Parathyroid adenoma (tissue), 2 donors: Measurements from ENCODE around the gene CPA1.
A peak's percentile ranks its signal among the peaks of the same experiment; 100 is the strongest.

ENCODE experiments used
- H2AFZ ChIP-seq: fragments of 300-600 bp; sonication (generic); one replicate; pipeline ENCODE4 v1.7.0; 2017; ENCODE audit warnings: antibody characterized with exemption, mild to moderate bottlenecking
- H3K27ac ChIP-seq: fragments of 300-600 bp; sonication (generic); one replicate; pipeline ENCODE4 v1.7.0; 2017
- H3K27me3 ChIP-seq: fragments of 300-600 bp; sonication (generic); one replicate; pipeline ENCODE4 v1.7.0; 2017; ENCODE audit warnings: low read length; ENCODE audit not compliant: control insufficient read depth, insufficient read depth
- H3K36me3 ChIP-seq: fragments of 300-600 bp; sonication (generic); one replicate; pipeline ENCODE4 v1.7.0; 2017; ENCODE audit warnings: low read length; ENCODE audit not compliant: control insufficient read depth, insufficient read depth
- H3K4me1 ChIP-seq: fragments of 300-600 bp; sonication (generic); one replicate; pipeline ENCODE4 v1.7.0; 2017; ENCODE audit warnings: control low read depth
- H3K4me2 ChIP-seq: fragments of 300-600 bp; sonication (generic); one replicate; pipeline ENCODE4 v1.7.0; 2017; ENCODE audit warnings: low read length
- H3K4me3 ChIP-seq: fragments of 300-600 bp; sonication (generic); one replicate; pipeline ENCODE4 v1.7.0; 2017; ENCODE audit warnings: low read depth, low read length
- H3K79me2 ChIP-seq: fragments of 300-600 bp; sonication (generic); one replicate; pipeline ENCODE4 v1.7.0; 2017; ENCODE audit warnings: control low read depth
- H3K9ac ChIP-seq: fragments of 300-600 bp; sonication (generic); one replicate; pipeline ENCODE4 v1.7.0; 2017; ENCODE audit warnings: mild to moderate bottlenecking
- H3K9me3 ChIP-seq: fragments of 300-600 bp; sonication (generic); one replicate; pipeline ENCODE4 v1.7.0; 2017; ENCODE audit warnings: low read length; ENCODE audit not compliant: control insufficient read depth
- CTCF ChIP-seq: fragments of 300-600 bp; sonication (generic); IDR thresholded peaks from one replicate; pipeline ENCODE4 v1.7.0; 2017; ENCODE audit warnings: antibody characterized with exemption, mild to moderate bottlenecking
- donor health status: primary hyperparathyroidism.

The CPA1 gene

GRCh38 chr7:130337410-130337971, 42.8 kb upstream of the CPA1 start:
- H3K4me3 ChIP-seq, result no peak overlapping the region
- no peak overlapping the region for H3K9ac ChIP-seq
- no peak overlapping the region for H3K27ac ChIP-seq
- peaks cover 2% of the 10 kb centered on the region for H3K4me1 ChIP-seq
- no peak overlapping the region for H3K4me2 ChIP-seq
- TF ChIP-seq CTCF, result no peak
- H3K36me3 ChIP-seq, result no peaks in the 10 kb centered on the region
- H3K9me3 ChIP-seq, result no peaks in the 10 kb centered on the region
- H3K79me2 ChIP-seq, result no peaks in the 10 kb centered on the region
- no peaks in the 10 kb centered on the region for H3K27me3 ChIP-seq
- no peak overlapping the region for H2AFZ ChIP-seq

DNA sequence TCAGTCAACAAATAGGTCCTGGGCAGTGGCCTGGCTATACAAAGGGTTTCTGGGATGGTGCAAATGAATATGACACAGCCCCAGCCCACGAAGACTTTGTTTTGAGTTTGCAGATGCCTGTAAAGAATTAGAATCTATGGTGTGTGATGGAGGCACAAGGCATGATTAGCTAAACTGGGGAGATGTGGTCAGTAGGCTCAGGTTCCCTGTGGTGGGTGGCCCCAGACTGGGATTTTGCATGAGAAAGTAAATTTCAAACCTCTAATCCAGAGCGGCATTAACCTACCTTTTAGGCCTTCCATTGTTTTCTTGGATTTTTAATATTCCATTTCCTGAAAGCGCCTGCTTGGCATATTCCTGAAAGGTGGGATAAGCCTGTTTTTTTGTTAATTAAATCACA, 42.1 kb upstream of the CPA1 start:
- no peak for TF ChIP-seq CTCF
- Histone ChIP-seq H3K27me3 (no peaks in the 10 kb centered on the region), H3K4me2 (no peak overlapping the region), H3K9ac (no peak overlapping the region), H3K4me3 (no peak overlapping the region), H3K36me3 (no peaks in the 10 kb centered on the region), H3K79me2 (no peaks in the 10 kb centered on the region), H3K27ac (no peak overlapping the region), H3K4me1 (no peaks in the 10 kb centered on the region), H3K9me3 (no peaks in the 10 kb centered on the region), H2AFZ (no peak overlapping the region)

GRCh38 chr7:130341882-130342281, 38.4 kb upstream of the CPA1 start:
- H3K27me3 ChIP-seq, result no peaks in the 10 kb centered on the region
- no peaks in the 10 kb centered on the region for H3K79me2 ChIP-seq
- H3K4me3 ChIP-seq, result no peak overlapping the region
- no peak for TF ChIP-seq CTCF
- no peaks in the 10 kb centered on the region for H3K36me3 ChIP-seq
- no peak overlapping the region for H3K4me2 ChIP-seq
- H3K4me1 ChIP-seq, result no peaks in the 10 kb centered on the region
- H3K9me3 ChIP-seq, result no peaks in the 10 kb centered on the region
- no peak overlapping the region for H2AFZ ChIP-seq
- H3K9ac ChIP-seq, result no peak overlapping the region
- no peak overlapping the region for H3K27ac ChIP-seq

DNA sequence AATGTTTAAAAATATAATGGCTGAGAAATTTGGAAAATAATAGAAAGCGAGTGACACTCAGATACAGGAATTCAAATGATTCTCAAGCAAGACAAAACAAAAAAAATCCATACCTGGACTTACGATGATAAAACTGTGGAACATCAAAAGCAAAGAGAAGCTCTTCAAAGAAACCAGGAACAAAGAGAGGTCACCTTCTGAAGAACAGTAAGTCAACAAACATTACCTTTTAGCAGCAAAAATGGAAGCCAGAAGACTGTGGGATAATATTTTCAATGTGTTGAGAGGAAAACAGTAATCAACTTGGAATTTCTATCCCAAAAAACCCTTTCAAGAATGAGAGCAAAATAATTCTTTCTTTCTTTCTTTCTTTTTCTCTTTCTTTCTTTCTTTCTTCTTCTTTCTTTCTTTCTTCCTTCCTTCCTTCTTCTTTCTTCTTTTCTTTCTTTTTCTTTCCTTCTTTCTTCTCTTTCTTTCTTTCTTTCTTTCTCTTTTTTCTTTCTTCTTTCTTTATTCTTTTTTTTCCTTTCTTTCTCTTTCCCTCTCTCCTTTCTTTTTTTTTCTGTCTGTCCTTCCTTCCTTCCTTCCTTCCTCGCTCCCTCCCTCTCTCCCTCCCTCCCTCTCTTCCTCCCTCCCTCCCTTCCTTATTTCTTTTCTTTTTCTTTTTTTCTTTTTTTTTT, 37.5 kb upstream of the CPA1 start:
- H3K4me2 ChIP-seq, result no peak overlapping the region
- H3K9me3 ChIP-seq, result no peaks in the 10 kb centered on the region
- H3K4me3 ChIP-seq, result no peak overlapping the region
- no peak overlapping the region for H2AFZ ChIP-seq
- no peak for TF ChIP-seq CTCF
- no peaks in the 10 kb centered on the region for H3K4me1 ChIP-seq
- H3K27ac ChIP-seq, result no peak overlapping the region
- H3K36me3 ChIP-seq, result no peaks in the 10 kb centered on the region
- no peak overlapping the region for H3K9ac ChIP-seq
- H3K79me2 ChIP-seq, result no peaks in the 10 kb centered on the region
- H3K27me3 ChIP-seq, result no peaks in the 10 kb centered on the region

GRCh38 chr7:130344271-130344866, 35.9 kb upstream of the CPA1 start, which contains the start of gene CPA5:
Gene CPA5 (plus strand): TSS chr7:130344816. CDS start chr7:130346486, 1,670 bp downstream.
- no peaks in the 10 kb centered on the region for H3K36me3 ChIP-seq
- no peak within 1 kb of the TSS for H3K4me3 ChIP-seq
- H3K9ac ChIP-seq, result no peak within 1 kb of the TSS
- TF ChIP-seq CTCF, result no peak
- no peaks in the 10 kb centered on the region for H3K9me3 ChIP-seq
- peak within 1 kb of the TSS; percentile 72 for H2AFZ ChIP-seq
- H3K27me3 ChIP-seq, result no peaks in the 10 kb centered on the region
- no peaks in the 10 kb centered on the region for H3K4me1 ChIP-seq
- no peak within 1 kb of the TSS for H3K4me2 ChIP-seq
- no peak within 1 kb of the TSS for H3K27ac ChIP-seq
- H3K79me2 ChIP-seq, result no peaks in the 10 kb centered on the region
